Measurements from ENCODE around the gene RNF11.

RNF11 gene

GRCh38 chr1:51305371-51305823 lies 69.3 kb downstream of the RNF11 start:
- peak in 1 of 10 donors; percentile 49 for DNase-seq
- intact Hi-C loops (cut with DNase I) = no loop called here

GRCh38 chr1:51306950-51307349 lies 70.9 kb downstream of the RNF11 start:
- intact Hi-C loops (cut with DNase I) = no loop called here
- DNase-seq = peak in 1 of 10 donors; percentile 5

GRCh38 chr1:51308636-51309035 lies 72.6 kb downstream of the RNF11 start:
- DNase-seq = peak in 1 of 10 donors; percentile 12
- intact Hi-C loops (cut with DNase I) = no loop called here

GRCh38 chr1:51309291-51309690 lies 73.2 kb downstream of the RNF11 start:
- peak in 1 of 10 donors; percentile 63 for DNase-seq
- intact Hi-C loops (cut with DNase I) = no loop called here

GRCh38 chr1:51310871-51311613 lies 75.0 kb downstream of the RNF11 start:
- peak in 1 of 10 donors; percentile 49 for DNase-seq
- intact Hi-C loops (cut with DNase I) = no loop called here

GRCh38 chr1:51311826-51312225 lies 75.8 kb downstream of the RNF11 start:
- intact Hi-C loops (cut with DNase I) = no loop called here
- DNase-seq = peak in 1 of 10 donors; percentile 69

GRCh38 chr1:51312718-51313117 lies 76.6 kb downstream of the RNF11 start:
- DNase-seq = no peak
- intact Hi-C loops (cut with DNase I) = no loop called here

- intact Hi-C loops (cut with DNase I) = no loop called here
- peak in 1 of 10 donors; percentile 54 for DNase-seq
Observed at GRCh38 chr1:51313268-51313852, 77.3 kb downstream of the RNF11 start.

GRCh38 chr1:51313961-51314777 lies 78.1 kb downstream of the RNF11 start:
- peak in 1 of 10 donors; percentile 75 for DNase-seq
- intact Hi-C loops (cut with DNase I) = no loop called here

GRCh38 chr1:51314974-51315373 lies 78.9 kb downstream of the RNF11 start:
- intact Hi-C loops (cut with DNase I) = no loop called here
- DNase-seq = peak in 1 of 10 donors; percentile 14

GRCh38 chr1:51316113-51316845 lies 80.2 kb downstream of the RNF11 start:
- peak in 1 of 10 donors; percentile 52 for DNase-seq
- intact Hi-C loops (cut with DNase I) = no loop called here

- intact Hi-C loops (cut with DNase I) = no loop called here
- DNase-seq = no peak
Observed at GRCh38 chr1:51316846-51317120, 80.7 kb downstream of the RNF11 start.

- peak in 1 of 10 donors; percentile 46 for DNase-seq
Observed at GRCh38 chr1:51317798-51318197, 81.7 kb downstream of the RNF11 start.

GRCh38 chr1:51320967-51321923 lies 85.2 kb downstream of the RNF11 start:
- intact Hi-C loops (cut with DNase I) = no loop called here
- DNase-seq = peak in 2 of 10 donors; percentile 29 to 42

More at GRCh38 chr1:51317798-51318197, 81.7 kb downstream of the RNF11 start:
- intact Hi-C loops (cut with DNase I) = no loop called here

GRCh38 chr1:51321924-51322280 lies 85.8 kb downstream of the RNF11 start:
- DNase-seq = no peak
- intact Hi-C loops (cut with DNase I) = no loop called here

- intact Hi-C loops (cut with DNase I) = no loop called here
- peak in 1 of 10 donors; percentile 14 for DNase-seq
Observed at GRCh38 chr1:51322417-51323101, 86.5 kb downstream of the RNF11 start.
